HS-27A (cell line): ENCODE measurements around the gene XAGE2.

Experiments used
- DNase-seq: peaks from one replicate; pipeline ENCODE4 v3.0.0-alpha.2; 2012; ENCODE audit warnings: low read depth, missing footprints

XAGE2 gene

GRCh38 chrX:52424656-52425055 lies 55.8 kb downstream of the XAGE2 start:
- peak; percentile 30 for DNase-seq
